HUES64 (cell line): ENCODE measurements around the gene CD40. TPM values are rescaled to one million over a fixed set of nuclear protein-coding genes. Genes with fewer than 3 reads are reported as not detected.
A peak's percentile ranks its signal among the peaks of the same experiment; 100 is the strongest.

ENCODE experiments used
- H3K27ac ChIP-seq: 2 replicates; pipeline ENCODE4 v1.7.0; 2013; ENCODE audit warnings: low read depth, low read length, inconsistent platforms
- H3K27me3 ChIP-seq: 2 replicates; pipeline ENCODE4 v1.6.1; 2013; ENCODE audit warnings: mild to moderate bottlenecking, low read length; ENCODE audit not compliant: insufficient read depth
- H3K36me3 ChIP-seq: 2 replicates; pipeline ENCODE4 v1.6.1; 2013; ENCODE audit warnings: mild to moderate bottlenecking, low read length; ENCODE audit not compliant: insufficient read depth
- H3K4me1 ChIP-seq: 2 replicates; pipeline ENCODE4 v1.6.1; 2013; ENCODE audit warnings: mild to moderate bottlenecking, low read length, moderate library complexity; ENCODE audit not compliant: insufficient read depth
- H3K4me3 ChIP-seq: 2 replicates; pipeline ENCODE4 v1.5.1; 2013; ENCODE audit warnings: mild to moderate bottlenecking, low read length, moderate library complexity
- H3K9ac ChIP-seq: 2 replicates; pipeline ENCODE4 v1.6.1; 2013; ENCODE audit warnings: mild to moderate bottlenecking, low read depth, low read length
- H3K9me3 ChIP-seq: 2 replicates; pipeline ENCODE4 v1.6.1; 2013; ENCODE audit warnings: low read depth, low read length; ENCODE audit not compliant: insufficient read depth
- WGBS: fragments of 150-250, 120-280 bp; methylation state at CpG from one replicate; pipeline ENCODE4 v1.1.7; 2013; ENCODE audit warnings: missing lambda C conversion rate; 5-methylcytosine and 5-hydroxymethylcytosine counted together
- polyA plus RNA-seq, 2 experiments: library from polyadenylated mRNA; stranded (reverse); fragments of 50-300 nt; gene quantifications; one replicate each; pipeline ENCODE4 v1.2.3, GENCODE V29; 2013

CD40 gene
- 5.3 TPM for polyA plus RNA-seq (2013, experiment 1 of 2)
- polyA plus RNA-seq (2013, experiment 2 of 2) = 7.9 TPM

DNA sequence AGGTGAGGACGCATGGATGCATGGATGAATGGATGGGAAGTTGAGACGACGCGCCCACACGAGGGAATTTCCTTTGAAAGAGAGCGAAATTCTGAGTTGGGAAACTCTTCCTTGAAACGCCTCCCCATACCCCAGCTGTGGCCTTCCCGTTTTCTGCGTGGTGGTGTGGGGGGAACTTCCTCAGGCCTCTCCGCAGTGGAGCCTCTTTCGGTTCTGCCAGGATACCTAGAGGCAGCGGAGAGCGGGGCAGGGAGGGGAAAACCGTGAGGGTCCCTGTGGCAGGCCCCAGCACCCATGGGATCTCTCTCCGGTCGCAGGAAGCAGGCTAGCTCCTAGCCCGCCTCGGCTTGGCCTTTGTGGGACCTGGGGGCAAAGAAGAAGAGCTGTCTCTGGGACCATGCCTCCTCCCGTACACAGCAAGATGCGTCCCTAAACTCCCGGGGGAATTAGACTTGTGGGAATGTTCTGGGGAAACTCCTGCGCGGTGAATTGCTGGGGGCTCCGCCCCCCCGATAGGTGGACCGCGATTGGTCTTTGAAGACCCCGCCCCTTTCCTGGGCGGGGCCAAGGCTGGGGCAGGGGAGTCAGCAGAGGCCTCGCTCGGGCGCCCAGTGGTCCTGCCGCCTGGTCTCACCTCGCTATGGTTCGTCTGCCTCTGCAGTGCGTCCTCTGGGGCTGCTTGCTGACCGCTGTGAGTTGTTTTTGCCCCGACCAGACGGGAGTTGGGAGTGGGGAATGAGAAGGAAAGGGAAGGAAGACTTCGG, at the start of gene CD40:
Gene CD40, plus strand, starts transcription at position 611 of the 764 bp plus-strand sequence. Its CDS starts 30 bp downstream, at position 641.
- Histone ChIP-seq H3K9me3 (no peaks in the 10 kb centered on the region), H3K4me1 (no peaks in the 10 kb centered on the region), H3K9ac (no peak within 1 kb of the TSS), H3K36me3 (peaks cover 8% of the 10 kb centered on the region; the same call in 1 of the 2 replicates), H3K27me3 (peaks cover 35% of the 10 kb centered on the region), H3K27ac (no peak within 1 kb of the TSS), H3K4me3 (peak within 1 kb of the TSS; percentile 67)
- 62% methylated on average over 40 of the region's 40 CpGs for WGBS

GRCh38 chr20:46070215-46070900, 47.8 kb upstream of the CD40 start:
- no peaks in the 10 kb centered on the region for H3K27me3 ChIP-seq
- H3K27ac ChIP-seq = no peak overlapping the region
- H3K9me3 ChIP-seq = no peaks in the 10 kb centered on the region
- 92% methylated on average over 20 of the region's 20 CpGs for WGBS
- no peak overlapping the region for H3K4me3 ChIP-seq
- no peak overlapping the region for H3K9ac ChIP-seq
- peaks cover 60% of the 10 kb centered on the region for H3K36me3 ChIP-seq
- H3K4me1 ChIP-seq = peaks cover 42% of the 10 kb centered on the region

DNA sequence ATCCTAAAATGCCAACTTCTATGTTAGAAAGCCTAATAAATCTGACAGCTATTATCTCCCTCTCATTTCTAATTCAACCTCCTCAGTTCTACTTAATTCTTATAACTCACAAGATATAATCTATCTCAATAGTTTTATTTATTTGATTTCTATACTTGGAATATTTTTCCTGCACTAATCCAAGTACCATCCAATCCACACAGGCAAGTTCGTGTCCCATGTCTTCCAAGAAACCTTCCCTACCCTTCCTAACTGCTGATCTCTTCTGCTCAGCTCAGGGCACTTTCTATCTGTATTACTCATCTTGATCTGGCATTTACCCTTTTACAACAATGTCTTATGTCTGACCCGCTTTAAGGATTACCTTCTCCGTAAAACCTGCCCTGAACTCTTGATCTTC, 46.5 kb upstream of the CD40 start:
- H3K9me3 ChIP-seq = no peaks in the 10 kb centered on the region
- H3K4me1 ChIP-seq = peaks cover 50% of the 10 kb centered on the region
- H3K4me3 ChIP-seq = no peak overlapping the region
- 91% methylated on average over 3 of the region's 3 CpGs for WGBS
- no peak overlapping the region for H3K9ac ChIP-seq
- peaks cover 56% of the 10 kb centered on the region for H3K36me3 ChIP-seq
- H3K27ac ChIP-seq = no peak overlapping the region
- H3K27me3 ChIP-seq = no peaks in the 10 kb centered on the region

GRCh38 chr20:46073024-46073423, 45.1 kb upstream of the CD40 start:
- 96% methylated on average over 4 of the region's 4 CpGs for WGBS
- Histone ChIP-seq H3K9me3 (no peaks in the 10 kb centered on the region), H3K4me3 (no peak overlapping the region)

GRCh38 chr20:46073443-46073842, 44.7 kb upstream of the CD40 start:
- no peaks in the 10 kb centered on the region for H3K9me3 ChIP-seq

More at GRCh38 chr20:46073024-46073423, 45.1 kb upstream of the CD40 start:
- Histone ChIP-seq H3K36me3 (peaks cover 49% of the 10 kb centered on the region), H3K27me3 (no peaks in the 10 kb centered on the region), H3K4me1 (peaks cover 64% of the 10 kb centered on the region), H3K27ac (no peak overlapping the region; the same call in 1 of the 2 replicates), H3K9ac (no peak overlapping the region)

GRCh38 chr20:46074006-46074405, 44.1 kb upstream of the CD40 start:
- Histone ChIP-seq H3K9ac (no peak overlapping the region), H3K9me3 (no peaks in the 10 kb centered on the region), H3K36me3 (peaks cover 51% of the 10 kb centered on the region), H3K27me3 (no peaks in the 10 kb centered on the region), H3K27ac (peak overlapping the region; percentile 79), H3K4me3 (no peak overlapping the region), H3K4me1 (peaks cover 64% of the 10 kb centered on the region)
- 19% methylated on average over 3 of the region's 3 CpGs for WGBS

More at GRCh38 chr20:46073443-46073842, 44.7 kb upstream of the CD40 start:
- Histone ChIP-seq H3K27me3 (no peaks in the 10 kb centered on the region), H3K9ac (no peak overlapping the region), H3K36me3 (peaks cover 49% of the 10 kb centered on the region), H3K4me1 (peaks cover 64% of the 10 kb centered on the region), H3K27ac (peak overlapping the region; percentile 79), H3K4me3 (no peak overlapping the region)
- WGBS = 88% methylated on average over 3 of the region's 3 CpGs

DNA sequence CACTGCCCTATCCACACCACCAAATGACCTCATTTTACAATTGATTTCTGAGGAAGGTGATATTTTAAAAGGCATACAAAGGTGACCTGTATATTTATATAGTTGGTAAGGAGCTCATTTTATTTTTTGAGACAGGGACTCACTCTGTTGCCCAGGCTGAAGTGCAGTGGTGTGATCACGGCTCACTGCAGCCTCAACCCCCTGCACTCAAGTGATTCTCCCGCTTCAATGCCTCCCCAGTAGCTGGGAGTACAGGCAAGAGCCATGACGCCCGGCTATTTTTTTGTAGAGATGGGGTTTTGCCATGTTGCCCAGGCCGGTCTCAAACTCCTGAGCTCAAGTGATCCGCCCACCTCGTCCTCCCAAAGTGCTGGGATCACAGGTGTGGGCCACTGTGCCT, 41.3 kb upstream of the CD40 start:
- H3K4me3 ChIP-seq = no peak overlapping the region
- H3K27ac ChIP-seq = no peak overlapping the region
- H3K9me3 ChIP-seq = no peaks in the 10 kb centered on the region
- no peaks in the 10 kb centered on the region for H3K27me3 ChIP-seq
- WGBS = 81% methylated on average over 7 of the region's 7 CpGs
- no peak overlapping the region for H3K9ac ChIP-seq
- H3K36me3 ChIP-seq = peaks cover 39% of the 10 kb centered on the region
- H3K4me1 ChIP-seq = peaks cover 51% of the 10 kb centered on the region

GRCh38 chr20:46077642-46078305, 40.3 kb upstream of the CD40 start:
- H3K9ac ChIP-seq = no peak overlapping the region
- H3K36me3 ChIP-seq = peaks cover 39% of the 10 kb centered on the region
- no peaks in the 10 kb centered on the region for H3K27me3 ChIP-seq
- H3K9me3 ChIP-seq = no peaks in the 10 kb centered on the region
- no peak overlapping the region for H3K4me3 ChIP-seq
- H3K4me1 ChIP-seq = peaks cover 50% of the 10 kb centered on the region
- H3K27ac ChIP-seq = no peak overlapping the region
- 95% methylated on average over 8 of the region's 8 CpGs for WGBS

- 94% methylated on average over 7 of the region's 7 CpGs for WGBS
- no peak overlapping the region for H3K27ac ChIP-seq
- H3K36me3 ChIP-seq = peaks cover 39% of the 10 kb centered on the region
- H3K4me3 ChIP-seq = no peak overlapping the region
- no peaks in the 10 kb centered on the region for H3K27me3 ChIP-seq
- H3K9me3 ChIP-seq = no peaks in the 10 kb centered on the region
- no peak overlapping the region for H3K9ac ChIP-seq
- peaks cover 44% of the 10 kb centered on the region for H3K4me1 ChIP-seq
Measured at GRCh38 chr20:46078954-46079353, 39.2 kb upstream of the CD40 start.

- no peaks in the 10 kb centered on the region for H3K27me3 ChIP-seq
- H3K27ac ChIP-seq = no peak overlapping the region
- peaks cover 32% of the 10 kb centered on the region for H3K4me1 ChIP-seq
- no CpG with 5 or more reads among the region's 1 CpG for WGBS
- no peak overlapping the region for H3K4me3 ChIP-seq
- no peaks in the 10 kb centered on the region for H3K9me3 ChIP-seq
- H3K9ac ChIP-seq = no peak overlapping the region
- H3K36me3 ChIP-seq = peaks cover 24% of the 10 kb centered on the region
Measured at GRCh38 chr20:46081074-46081473, 37.0 kb upstream of the CD40 start.

- WGBS = 93% methylated on average over 5 of the region's 6 CpGs
- Histone ChIP-seq H3K36me3 (peaks cover 14% of the 10 kb centered on the region), H3K4me1 (peaks cover 15% of the 10 kb centered on the region), H3K27ac (no peak overlapping the region), H3K27me3 (no peaks in the 10 kb centered on the region), H3K9me3 (no peaks in the 10 kb centered on the region), H3K4me3 (no peak overlapping the region), H3K9ac (no peak overlapping the region)
Measured at GRCh38 chr20:46083101-46083500, 35.0 kb upstream of the CD40 start.
